Measurements from ENCODE around the gene PFKL. TPM values are rescaled to one million over a fixed set of nuclear protein-coding genes. Genes with fewer than 3 reads are reported as not detected.
"Not testable (repeated sequence)": the region's sequence is repeated elsewhere in the genome, so short reads cannot be mapped to it uniquely, and the experiment has no call there.

PFKL gene
- total RNA-seq, 1 donor = 114 TPM

DNA sequence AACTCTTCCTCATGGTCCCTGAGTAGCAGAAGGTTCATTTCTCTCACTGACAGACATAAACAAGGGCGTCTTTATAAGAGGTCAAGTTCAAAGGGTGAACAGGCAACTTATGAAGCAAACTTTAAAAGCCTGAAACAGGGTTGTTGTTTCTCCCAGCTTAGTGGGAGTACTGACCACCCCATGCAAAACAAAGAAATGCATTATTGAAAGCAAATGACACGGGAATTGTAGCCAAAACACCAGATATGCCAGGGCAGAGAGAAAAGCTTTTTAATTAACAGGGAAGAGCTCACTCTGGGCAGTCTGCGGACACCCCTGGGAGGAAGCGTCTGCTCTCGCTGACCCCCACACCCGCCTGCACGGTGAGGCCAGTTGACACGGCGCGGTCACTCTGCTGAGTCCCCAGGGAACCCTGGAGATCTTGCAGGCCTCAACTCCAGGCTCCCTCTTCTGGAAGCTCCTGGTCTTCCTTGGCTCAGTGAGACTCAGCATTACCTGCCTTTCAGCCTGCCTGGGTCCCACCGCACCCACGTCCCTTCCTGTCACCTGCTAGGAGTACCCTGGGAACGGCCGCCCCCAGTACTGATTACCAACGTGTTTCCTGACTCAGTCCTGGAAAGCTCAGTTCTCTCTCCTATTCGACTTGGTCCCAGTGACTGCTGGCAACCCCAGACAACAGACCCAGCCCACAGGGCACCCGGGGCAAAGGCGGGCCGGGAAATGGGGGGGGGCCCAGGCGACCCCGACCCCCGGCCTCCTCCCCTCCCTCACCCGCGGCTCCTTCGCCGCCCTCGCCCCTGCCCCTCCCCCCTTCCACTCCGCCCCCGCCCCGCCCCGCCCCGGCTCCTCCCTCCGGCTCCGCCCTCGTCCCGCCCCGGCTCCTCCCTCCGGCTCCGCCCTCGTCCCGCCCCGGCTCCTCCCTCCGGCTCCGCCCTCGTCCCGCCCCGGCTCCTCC is 38.4 kb downstream of the PFKL start:
- TF ChIP-seq, protein P1, sequence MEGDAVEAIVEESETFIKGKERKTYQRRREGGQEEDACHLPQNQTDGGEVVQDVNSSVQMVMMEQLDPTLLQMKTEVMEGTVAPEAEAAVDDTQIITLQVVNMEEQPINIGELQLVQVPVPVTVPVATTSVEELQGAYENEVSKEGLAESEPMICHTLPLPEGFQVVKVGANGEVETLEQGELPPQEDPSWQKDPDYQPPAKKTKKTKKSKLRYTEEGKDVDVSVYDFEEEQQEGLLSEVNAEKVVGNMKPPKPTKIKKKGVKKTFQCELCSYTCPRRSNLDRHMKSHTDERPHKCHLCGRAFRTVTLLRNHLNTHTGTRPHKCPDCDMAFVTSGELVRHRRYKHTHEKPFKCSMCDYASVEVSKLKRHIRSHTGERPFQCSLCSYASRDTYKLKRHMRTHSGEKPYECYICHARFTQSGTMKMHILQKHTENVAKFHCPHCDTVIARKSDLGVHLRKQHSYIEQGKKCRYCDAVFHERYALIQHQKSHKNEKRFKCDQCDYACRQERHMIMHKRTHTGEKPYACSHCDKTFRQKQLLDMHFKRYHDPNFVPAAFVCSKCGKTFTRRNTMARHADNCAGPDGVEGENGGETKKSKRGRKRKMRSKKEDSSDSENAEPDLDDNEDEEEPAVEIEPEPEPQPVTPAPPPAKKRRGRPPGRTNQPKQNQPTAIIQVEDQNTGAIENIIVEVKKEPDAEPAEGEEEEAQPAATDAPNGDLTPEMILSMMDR (IDR thresholded peaks at IDR 0.05; ENCODE audit: insufficient read depth, low read length) = peak; percentile 47
- peak; percentile 46 for DNase-seq (ENCODE audit: low read depth)
- H3K4me3 ChIP-seq (ENCODE audit: low read depth, low read length) = peak overlapping the region; percentile 61

- H3K4me3 ChIP-seq (ENCODE audit: low read depth, low read length) = peak within 1 kb of the TSS; percentile 91
- TF ChIP-seq, protein P1 (IDR thresholded peaks at IDR 0.05; ENCODE audit: insufficient read depth, low read length) = no peak
- peak; percentile 94 for DNase-seq (ENCODE audit: low read depth)
Observed at GRCh38 chr21:44338971-44339910, 39.4 kb downstream of the PFKL start, which contains the start of gene CFAP410. Gene CFAP410, minus strand, starts transcription at chr21:44339390. Its CDS starts 196 bp downstream, at chr21:44339194.

- not testable (repeated sequence) for DNase-seq (ENCODE audit: low read depth); H3K4me3 ChIP-seq (ENCODE audit: low read depth, low read length)
Observed at GRCh38 chr21:44341726-44342458, 42.0 kb downstream of the PFKL start.

GRCh38 chr21:44342981-44343380 is 43.1 kb downstream of the PFKL start:
- not testable (repeated sequence) for H3K4me3 ChIP-seq (ENCODE audit: low read depth, low read length); DNase-seq (ENCODE audit: low read depth)

GRCh38 chr21:44344541-44345183 is 44.8 kb downstream of the PFKL start:
- H3K4me3 ChIP-seq (ENCODE audit: low read depth, low read length) = no peak overlapping the region
- DNase-seq (ENCODE audit: low read depth) = no peak
- TF ChIP-seq, protein P1 (IDR thresholded peaks at IDR 0.05; ENCODE audit: insufficient read depth, low read length) = no peak

GRCh38 chr21:44345495-44345894 is 45.6 kb downstream of the PFKL start:
- H3K4me3 ChIP-seq (ENCODE audit: low read depth, low read length) = no peak overlapping the region
- no peak for DNase-seq (ENCODE audit: low read depth)
- TF ChIP-seq, protein P1 (IDR thresholded peaks at IDR 0.05; ENCODE audit: insufficient read depth, low read length) = no peak

DNA sequence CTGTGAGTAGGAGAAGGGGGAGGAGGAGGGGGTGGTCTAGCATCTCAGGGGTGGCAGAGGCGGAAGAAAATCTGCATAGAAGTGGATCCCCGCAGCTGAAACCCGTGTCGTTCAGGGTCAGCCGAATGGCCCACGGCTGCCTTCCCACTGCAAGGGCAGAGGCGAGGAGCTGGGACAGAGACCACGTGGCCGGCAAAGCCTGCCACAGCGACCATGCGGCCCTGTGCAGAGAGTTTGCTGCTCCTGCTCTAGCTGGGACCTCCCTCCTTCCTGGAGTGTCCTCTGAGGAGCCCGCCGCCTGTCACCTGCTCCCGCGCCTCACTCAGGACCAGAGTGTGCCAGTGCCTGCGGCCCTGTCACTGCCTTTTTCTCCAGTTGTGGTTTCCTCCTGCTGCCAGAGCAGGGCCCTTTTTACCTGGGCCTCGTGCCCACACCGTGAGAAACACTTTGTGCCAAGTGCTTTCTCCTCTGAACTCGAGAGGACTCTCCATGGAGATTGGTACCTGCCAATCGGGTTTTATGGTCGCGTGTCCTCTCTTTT is 48.1 kb downstream of the PFKL start:
- H3K4me3 ChIP-seq (ENCODE audit: low read depth, low read length) = no peak overlapping the region
- DNase-seq (ENCODE audit: low read depth) = no peak
- TF ChIP-seq, protein P1 (IDR thresholded peaks at IDR 0.05; ENCODE audit: insufficient read depth, low read length) = no peak

All from fibroblast of the aortic adventitia (primary cell).